Hepatocyte (in vitro differentiated cells): ENCODE data around the gene MACO1. TPM values are rescaled to one million over a fixed set of nuclear protein-coding genes. Genes with fewer than 3 reads are reported as not detected.

ENCODE experiments used
- DNase-seq: peaks from one replicate; pipeline ENCODE4 v3.0.0-alpha.2; 2016; ENCODE audit warnings: low spot score
- H2AFZ ChIP-seq: fragments of 200-600 bp; sonication (generic); 2 replicates; pipeline ENCODE4 v1.6.0; 2016; ENCODE audit warnings: antibody characterized with exemption, mild to moderate bottlenecking
- H3K27ac ChIP-seq: fragments of 200-600 bp; sonication (generic); 2 replicates; pipeline ENCODE4 v1.5.1; 2016; ENCODE audit warnings: mild to moderate bottlenecking
- H3K27me3 ChIP-seq: fragments of 200-600 bp; sonication (generic); 2 replicates; pipeline ENCODE4 v1.6.1; 2016
- H3K36me3 ChIP-seq: fragments of 200-600 bp; sonication (generic); replicated peaks from 2 replicates; pipeline ENCODE4 v1.5.1; 2016; ENCODE audit warnings: low read depth; ENCODE audit not compliant: insufficient read depth
- H3K4me1 ChIP-seq: fragments of 200-600 bp; sonication (generic); 2 replicates; pipeline ENCODE4 v1.5.1; 2016; ENCODE audit warnings: mild to moderate bottlenecking, moderate library complexity; ENCODE audit not compliant: insufficient read depth
- H3K4me2 ChIP-seq: fragments of 200-600 bp; sonication (generic); 2 replicates; pipeline ENCODE4 v1.6.0; 2016
- H3K4me3 ChIP-seq: fragments of 200-600 bp; sonication (generic); 2 replicates; pipeline ENCODE4 v1.5.1; 2016; ENCODE audit warnings: mild to moderate bottlenecking
- H3K79me2 ChIP-seq: fragments of 200-600 bp; sonication (generic); 2 replicates; pipeline ENCODE4 v1.6.0; 2017; ENCODE audit warnings: mild to moderate bottlenecking
- H3K9me2 ChIP-seq: fragments of 200-600 bp; sonication (generic); replicated peaks from 2 replicates; pipeline ENCODE4 v1.6.0; 2017; ENCODE audit warnings: mild to moderate bottlenecking; ENCODE audit not compliant: insufficient read depth
- H3K9me3 ChIP-seq: fragments of 200-600 bp; sonication (generic); 2 replicates; pipeline ENCODE4 v1.5.1; 2016; ENCODE audit warnings: low read depth, mild to moderate bottlenecking
- H4K20me1 ChIP-seq: fragments of 200-600 bp; sonication (generic); 2 replicates; pipeline ENCODE4 v1.6.0; 2016; ENCODE audit warnings: mild to moderate bottlenecking; ENCODE audit not compliant: insufficient read depth, poor library complexity, severe bottlenecking
- EZH2 ChIP-seq: fragments of 200-600 bp; sonication (generic); IDR thresholded peaks from 2 replicates; pipeline ENCODE4 v1.6.1; 2016; ENCODE audit warnings: antibody characterized with exemption, mild to moderate bottlenecking, borderline replicate concordance
- EZH2phosphoT487 ChIP-seq: fragments of 200-600 bp; sonication (generic); IDR thresholded peaks from one replicate; pipeline ENCODE4 v1.6.1; 2018; ENCODE audit warnings: antibody characterized with exemption, mild to moderate bottlenecking, low read depth, moderate library complexity; ENCODE audit not compliant: unreplicated experiment, severe bottlenecking
- WGBS: methylation state at CpG from one replicate; pipeline ENCODE4 v1.1.6; 2016; ENCODE audit warnings: low lambda C conversion rate; ENCODE audit errors: missing lambda C conversion rate; 5-methylcytosine and 5-hydroxymethylcytosine counted together
- polyA plus RNA-seq: library from polyadenylated mRNA; unstranded; fragments of >200 nt; fragmentation: Nextera tagmentation; extraction: Ambion mirVana; gene quantifications from 2 replicates; pipeline ENCODE4 v1.2.1, GENCODE V29; 2016
- total RNA-seq: library from RNA; depleted of rRNA; stranded (reverse); fragments of >200 nt; gene quantifications from 2 replicates; pipeline ENCODE4 v1.2.3, GENCODE V29; 2014
- TF ChIP-seq, protein P1 (sequence below): fragments of 200-600 bp; sonication (generic); IDR thresholded peaks from 2 replicates; pipeline ENCODE4 v1.5.1; 2016; ENCODE audit warnings: antibody characterized with exemption, mild to moderate bottlenecking; ENCODE audit not compliant: poor library complexity

The MACO1 gene
- total and polyA plus RNA-seq, 2 experiments from 2014 or later, result 14.1 to 27.0 TPM

DNA sequence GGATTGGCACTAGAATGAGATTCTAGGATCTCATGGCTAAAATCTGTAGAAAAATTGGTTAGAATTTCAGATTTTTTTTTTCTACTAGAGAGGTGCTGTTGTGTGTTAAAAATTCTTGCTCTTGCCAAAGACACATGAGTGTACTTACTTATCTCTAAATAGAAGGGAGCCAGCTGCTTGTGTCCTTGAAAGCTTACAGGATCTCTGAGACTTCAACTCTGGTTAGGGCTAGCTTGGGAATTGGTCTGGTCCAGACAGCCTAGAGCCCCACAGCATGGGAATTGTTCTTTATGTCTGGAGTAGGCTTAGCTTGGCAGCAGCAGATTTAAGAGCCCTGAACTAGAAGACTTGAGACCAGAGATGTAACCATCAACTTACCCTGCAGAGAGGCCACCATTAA lies 37.3 kb downstream of the MACO1 start:
- no peak for DNase-seq
- Histone ChIP-seq H4K20me1 (peaks cover 3% of the 10 kb centered on the region), H3K27me3 (no peaks in the 10 kb centered on the region), H3K36me3 (no peaks in the 10 kb centered on the region), H3K4me2 (no peak overlapping the region), H3K9me2 (no peaks in the 10 kb centered on the region), H3K79me2 (peaks cover 59% of the 10 kb centered on the region), H3K4me3 (no peak overlapping the region), H3K27ac (no peak overlapping the region), H3K9me3 (no peaks in the 10 kb centered on the region), H3K4me1 (no peaks in the 10 kb centered on the region), H2AFZ (no peak overlapping the region)
- TF ChIP-seq EZH2phosphoT487, result no peak
- TF ChIP-seq, protein P1, sequence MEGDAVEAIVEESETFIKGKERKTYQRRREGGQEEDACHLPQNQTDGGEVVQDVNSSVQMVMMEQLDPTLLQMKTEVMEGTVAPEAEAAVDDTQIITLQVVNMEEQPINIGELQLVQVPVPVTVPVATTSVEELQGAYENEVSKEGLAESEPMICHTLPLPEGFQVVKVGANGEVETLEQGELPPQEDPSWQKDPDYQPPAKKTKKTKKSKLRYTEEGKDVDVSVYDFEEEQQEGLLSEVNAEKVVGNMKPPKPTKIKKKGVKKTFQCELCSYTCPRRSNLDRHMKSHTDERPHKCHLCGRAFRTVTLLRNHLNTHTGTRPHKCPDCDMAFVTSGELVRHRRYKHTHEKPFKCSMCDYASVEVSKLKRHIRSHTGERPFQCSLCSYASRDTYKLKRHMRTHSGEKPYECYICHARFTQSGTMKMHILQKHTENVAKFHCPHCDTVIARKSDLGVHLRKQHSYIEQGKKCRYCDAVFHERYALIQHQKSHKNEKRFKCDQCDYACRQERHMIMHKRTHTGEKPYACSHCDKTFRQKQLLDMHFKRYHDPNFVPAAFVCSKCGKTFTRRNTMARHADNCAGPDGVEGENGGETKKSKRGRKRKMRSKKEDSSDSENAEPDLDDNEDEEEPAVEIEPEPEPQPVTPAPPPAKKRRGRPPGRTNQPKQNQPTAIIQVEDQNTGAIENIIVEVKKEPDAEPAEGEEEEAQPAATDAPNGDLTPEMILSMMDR, result no peak
- TF ChIP-seq EZH2, result no peak

DNA sequence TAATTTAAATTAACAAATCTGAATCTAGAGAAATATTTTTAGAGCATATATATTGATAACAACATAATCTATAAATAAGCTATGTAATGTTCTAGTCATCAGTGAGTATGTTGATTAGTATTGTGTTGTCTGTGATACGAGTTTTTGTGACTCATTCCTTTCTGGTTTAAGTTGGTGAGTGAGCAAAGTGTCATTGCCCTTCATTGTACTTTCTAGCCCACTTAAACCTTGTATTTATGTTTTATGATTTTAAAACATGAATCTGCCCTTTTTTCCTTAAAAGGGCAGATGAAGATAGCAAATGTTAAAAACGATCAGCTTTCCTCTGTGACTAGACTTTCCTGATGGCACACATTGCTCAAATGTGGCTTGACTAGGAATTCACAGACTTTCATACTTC lies 38.5 kb downstream of the MACO1 start:
- Histone ChIP-seq H4K20me1 (peaks cover 5% of the 10 kb centered on the region), H3K4me3 (no peak overlapping the region), H3K9me3 (no peaks in the 10 kb centered on the region), H3K79me2 (peaks cover 69% of the 10 kb centered on the region), H3K27me3 (no peaks in the 10 kb centered on the region), H3K36me3 (no peaks in the 10 kb centered on the region), H3K4me1 (no peaks in the 10 kb centered on the region), H3K4me2 (no peak overlapping the region), H2AFZ (no peak overlapping the region), H3K9me2 (no peaks in the 10 kb centered on the region), H3K27ac (no peak overlapping the region)
- WGBS, result 80% methylated on average over 2 of the region's 2 CpGs
- TF ChIP-seq, protein P1, result no peak
- TF ChIP-seq EZH2, result no peak
- TF ChIP-seq EZH2phosphoT487, result no peak
- DNase-seq, result no peak

DNA sequence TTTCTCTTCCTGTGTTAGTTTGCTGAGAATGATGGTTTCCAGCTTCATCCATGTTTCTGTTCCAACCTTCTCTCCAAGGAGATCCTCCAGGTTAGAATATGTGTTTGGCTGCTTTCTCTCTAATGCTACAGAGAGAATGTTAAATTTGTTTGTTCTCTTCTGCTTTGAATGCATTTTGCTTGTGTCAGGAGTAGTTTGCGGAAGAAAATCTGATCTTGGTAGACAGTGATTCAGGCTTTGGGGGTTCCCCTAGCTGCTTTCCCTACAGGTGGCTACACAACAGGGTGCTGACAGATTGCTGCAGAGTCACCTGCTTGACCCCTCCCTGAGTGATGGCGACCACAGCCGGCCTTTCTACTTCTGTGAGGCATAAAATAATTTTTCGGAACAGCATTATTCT lies 41.8 kb downstream of the MACO1 start:
- H3K9me2 ChIP-seq, result no peaks in the 10 kb centered on the region

More for the DNA sequence above, 41.8 kb downstream of the MACO1 start:
- Histone ChIP-seq H4K20me1 (peaks cover 3% of the 10 kb centered on the region), H3K27ac (no peak overlapping the region), H3K79me2 (peaks cover 60% of the 10 kb centered on the region), H3K4me1 (peaks cover 21% of the 10 kb centered on the region), H3K27me3 (no peaks in the 10 kb centered on the region), H3K4me3 (no peak overlapping the region), H3K36me3 (no peaks in the 10 kb centered on the region), H2AFZ (no peak overlapping the region), H3K9me3 (no peaks in the 10 kb centered on the region), H3K4me2 (no peak overlapping the region)
- TF ChIP-seq EZH2phosphoT487 (no peak), EZH2 (no peak)
- TF ChIP-seq, protein P1, result no peak
- 92% methylated on average over 4 of the region's 4 CpGs for WGBS
- DNase-seq, result no peak
